Measurements from ENCODE around the gene LMBR1.
"Not testable (repeated sequence)": the region's sequence is repeated elsewhere in the genome, so short reads cannot be mapped to it uniquely, and the experiment has no call there.

LMBR1 gene

GRCh38 chr7:156647330-156647729 is 245.7 kb downstream of the LMBR1 start:
- not testable (repeated sequence) for DNase-seq

GRCh38 chr7:156642306-156643045 is 250.5 kb downstream of the LMBR1 start:
- DNase-seq, result no peak

- no peak for DNase-seq
These were observed 252.0 kb downstream of the LMBR1 start for GRCh38 chr7:156640949-156641485.

GRCh38 chr7:156640257-156640948 is 252.6 kb downstream of the LMBR1 start, which contains the start of gene RNF32:
Gene RNF32 (plus strand): TSS chr7:156640774. CDS start chr7:156643878, 3,104 bp downstream.
- no peak for DNase-seq

- no peak for DNase-seq
These were observed 253.3 kb downstream of the LMBR1 start for GRCh38 chr7:156639426-156640256.

GRCh38 chr7:156638443-156639077 is 254.4 kb downstream of the LMBR1 start:
- no peak for DNase-seq

GRCh38 chr7:156637093-156637492 is 255.9 kb downstream of the LMBR1 start:
- DNase-seq, result not testable (repeated sequence)

- no peak for DNase-seq
These were observed 257.2 kb downstream of the LMBR1 start for GRCh38 chr7:156635529-156636385.

GRCh38 chr7:156634117-156634516 is 258.9 kb downstream of the LMBR1 start:
- DNase-seq, result no peak

GRCh38 chr7:156629873-156630272 is 263.1 kb downstream of the LMBR1 start:
- DNase-seq, result no peak

- DNase-seq, result no peak
These were observed 264.4 kb downstream of the LMBR1 start for GRCh38 chr7:156628562-156628961.
